HCT116 (cell line): ENCODE data around the gene ANXA2R. TPM values are rescaled to one million over a fixed set of nuclear protein-coding genes. Genes with fewer than 3 reads are reported as not detected.

Source experiments
- ATAC-seq: fragments of 200-7000 bp; cut with Tn5 transposase; 2 replicates; pipeline ENCODE4 v1.9.1; 2020; ENCODE audit warnings: mild to moderate bottlenecking, moderate library complexity
- BruUV-seq: library from RNA; stranded (reverse); fragments of 400-500 nt; replicated peaks from 2 replicates; lab custom pipeline; 2021; lab: Mats Ljungman, UMichigan
- CTCF ChIA-PET: fragments of 300-600 bp; sonication (Branson Sonifier 250); formaldehyde crosslinking; loops from one replicate; lab custom pipeline; 2021; ENCODE audit warnings: antibody characterized with exemption; lab: Charles Lee
- POLR2A ChIA-PET: fragments of 300-600, 350-600 bp; sonication (Branson Sonifier 250); formaldehyde crosslinking; loops from one replicate; lab custom pipeline; 2021; ENCODE audit warnings: antibody characterized with exemption; lab: Charles Lee
- RAD21 ChIA-PET, 2 experiments: fragments of 300-600 bp; sonication (Branson Sonifier 250); formaldehyde crosslinking; loops; one replicate each; lab custom pipeline; 2023; ENCODE audit warnings: low total read pairs in 2 of 2; ENCODE audit not compliant: uncharacterized antibody in 2 of 2, unreplicated experiment in 2 of 2, low non-redundant PET in 1 of 2; lab: Charles Lee
- DNase-seq: peaks from one replicate; pipeline ENCODE4 v3.0.0-alpha.2; 2010; ENCODE audit warnings: low read depth, low spot score
- H2AFZ ChIP-seq: fragments of 200-600 bp; shearing (Covaris generic), sonication (generic); 2 replicates; pipeline ENCODE4 v1.6.1; 2017; ENCODE audit warnings: low read depth, mixed run types, mixed read lengths, antibody characterized with exemption, low read length; ENCODE audit not compliant: poor library complexity, severe bottlenecking
- H3K27ac ChIP-seq: 2 replicates; pipeline ENCODE4 v1.5.1; 2012; ENCODE audit warnings: low read depth, low read length
- H3K27me3 ChIP-seq: fragments of 200-600 bp; sonication (generic); 2 replicates; pipeline ENCODE4 v1.6.1; 2016; ENCODE audit warnings: mixed run types, low read length, mixed read lengths; ENCODE audit not compliant: insufficient read depth
- H3K36me3 ChIP-seq, 2 experiments: fragments of 200-500 bp in 1 of 2; fragments of 200-600 bp in 1 of 2; sonication (Bioruptor generic) in 1 of 2; sonication (generic) in 1 of 2; 2 replicates each; pipeline versions ENCODE4 v1.5.1 to v1.6.1; 2014 to 2016; ENCODE audit warnings: low read length in 2 of 2, inconsistent platforms in 1 of 2, mixed read lengths in 1 of 2, mixed run types in 1 of 2; ENCODE audit not compliant: insufficient read depth in 2 of 2, control insufficient read depth in 1 of 2
- H3K4me1 ChIP-seq, 2 experiments: fragments of 200-600 bp in 1 of 2; sonication (generic) in 1 of 2; 2 replicates each; pipeline versions ENCODE4 v1.5.1 to v1.6.1; 2012 to 2017; ENCODE audit warnings: low read length in 2 of 2, inconsistent platforms in 1 of 2, mild to moderate bottlenecking in 1 of 2, mixed read lengths in 1 of 2, mixed run types in 1 of 2, moderate library complexity in 1 of 2; ENCODE audit not compliant: insufficient read depth in 2 of 2, control insufficient read depth in 1 of 2
- H3K4me2 ChIP-seq: fragments of 200-600 bp; sonication (generic); 2 replicates; pipeline ENCODE4 v1.6.1; 2017; ENCODE audit warnings: mixed run types, low read length, mixed read lengths
- H3K4me3 ChIP-seq, 2 experiments: fragments of 200-600 bp in 1 of 2; sonication (generic) in 1 of 2; replicated peaks in 1 of 2; 2 replicates each; pipeline ENCODE4 v1.5.1; 2011 to 2016; ENCODE audit warnings: low read length in 2 of 2, control low read depth in 1 of 2, low read depth in 1 of 2, mild to moderate bottlenecking in 1 of 2, mixed read lengths in 1 of 2, mixed run types in 1 of 2
- H3K79me2 ChIP-seq: fragments of 200-600 bp; sonication (generic); 2 replicates; pipeline ENCODE4 v1.6.1; 2017; ENCODE audit warnings: mild to moderate bottlenecking, mixed run types, low read length, moderate library complexity, mixed read lengths; ENCODE audit not compliant: insufficient read depth
- H3K9ac ChIP-seq: fragments of 200-600 bp; sonication (generic); 2 replicates; pipeline ENCODE4 v1.6.1; 2016; ENCODE audit warnings: low read length, mixed read lengths
- H3K9me2 ChIP-seq: fragments of 200-600 bp; sonication (generic), shearing (Covaris generic); 2 replicates; pipeline ENCODE4 v1.6.1; 2017; ENCODE audit warnings: mixed run types, mild to moderate bottlenecking, moderate library complexity; ENCODE audit not compliant: insufficient read depth
- H3K9me3 ChIP-seq, 2 experiments: fragments of 200-500 bp in 1 of 2; fragments of 200-600 bp in 1 of 2; sonication (Bioruptor generic) in 1 of 2; sonication (generic) in 1 of 2; 2 replicates each; pipeline ENCODE4 v1.6.1; 2014 to 2017; ENCODE audit warnings: low read length in 2 of 2, mixed read lengths in 2 of 2, inconsistent platforms in 1 of 2, low read depth in 1 of 2, mild to moderate bottlenecking in 1 of 2, mixed run types in 1 of 2, moderate library complexity in 1 of 2; ENCODE audit not compliant: control insufficient read depth in 1 of 2, insufficient read depth in 1 of 2
- H4K20me1 ChIP-seq: fragments of 200-600 bp; sonication (generic), shearing (Covaris generic); 2 replicates; pipeline ENCODE4 v1.6.1; 2017; ENCODE audit warnings: mixed run types, mild to moderate bottlenecking, moderate library complexity; ENCODE audit not compliant: insufficient read depth
- CEBPB ChIP-seq: IDR thresholded peaks from 2 replicates; pipeline ENCODE4 v1.6.1; 2012; ENCODE audit warnings: low read depth
- EGR1 ChIP-seq: IDR thresholded peaks from 2 replicates; pipeline ENCODE4 v1.6.1; 2012; ENCODE audit warnings: low read depth
- ELF1 ChIP-seq: IDR thresholded peaks from 2 replicates; pipeline ENCODE4 v1.6.1; 2012; ENCODE audit warnings: low read depth, borderline replicate concordance
- EZH2phosphoT487 ChIP-seq: fragments of 200-600 bp; IDR thresholded peaks from 2 replicates; pipeline ENCODE4 v1.6.1; 2018; ENCODE audit warnings: antibody characterized with exemption, borderline replicate concordance
- FOSL1 ChIP-seq: IDR thresholded peaks from 2 replicates; pipeline ENCODE4 v1.6.1; 2012; ENCODE audit warnings: low read depth
- JUND ChIP-seq: IDR thresholded peaks from 2 replicates; pipeline ENCODE4 v1.6.1; 2012
- POLR2A ChIP-seq: IDR thresholded peaks from 2 replicates; pipeline ENCODE4 v1.7.0; 2011; ENCODE audit warnings: borderline replicate concordance; ENCODE audit not compliant: insufficient read depth, insufficient read length; ENCODE audit errors: extremely low read depth
- REST ChIP-seq: IDR thresholded peaks from 2 replicates; pipeline ENCODE4 v1.6.1; 2012; ENCODE audit warnings: low read depth
- SIN3A ChIP-seq: IDR thresholded peaks from 2 replicates; pipeline ENCODE4 v1.6.1; 2012; ENCODE audit warnings: low read depth
- SRF ChIP-seq: IDR thresholded peaks from 2 replicates; pipeline ENCODE4 v1.6.1; 2012; ENCODE audit warnings: low read depth
- TCF7L2 ChIP-seq: IDR thresholded peaks from 2 replicates; pipeline ENCODE4 v1.7.0; 2011; ENCODE audit warnings: borderline replicate concordance, inconsistent platforms; ENCODE audit not compliant: insufficient read depth, insufficient read length; ENCODE audit errors: extremely low read depth
- YY1 ChIP-seq: IDR thresholded peaks from 2 replicates; pipeline ENCODE4 v1.6.1; 2011; ENCODE audit warnings: low read length, low read depth, moderate library complexity, mild to moderate bottlenecking; ENCODE audit not compliant: insufficient replicate concordance; ENCODE audit errors: extremely low read depth
- ZFX ChIP-seq: fragments of 450-650 bp; IDR thresholded peaks from 2 replicates; pipeline ENCODE4 v1.6.1; 2017
- ZNF274 ChIP-seq: fragments of 200-500 bp; sonication (Bioruptor generic); IDR thresholded peaks from 2 replicates; pipeline ENCODE4 v1.6.1; 2014; ENCODE audit warnings: mild to moderate bottlenecking, low read depth, low read length, inconsistent platforms
- intact Hi-C: fragments of 100-400 bp; cut with micrococcal nuclease; formaldehyde crosslinking; loops from 2 replicates; pipeline ENCODE4 v1.10.0; 2022
- total RNA-seq: library from RNA; stranded (reverse); gene quantifications from one replicate; pipeline ENCODE4 v1.2.1, GENCODE V29; 2021; ENCODE audit not compliant: unreplicated experiment

ANXA2R gene
- total RNA-seq, 1 experiment from 2014 or later = 0.37 TPM

DNA sequence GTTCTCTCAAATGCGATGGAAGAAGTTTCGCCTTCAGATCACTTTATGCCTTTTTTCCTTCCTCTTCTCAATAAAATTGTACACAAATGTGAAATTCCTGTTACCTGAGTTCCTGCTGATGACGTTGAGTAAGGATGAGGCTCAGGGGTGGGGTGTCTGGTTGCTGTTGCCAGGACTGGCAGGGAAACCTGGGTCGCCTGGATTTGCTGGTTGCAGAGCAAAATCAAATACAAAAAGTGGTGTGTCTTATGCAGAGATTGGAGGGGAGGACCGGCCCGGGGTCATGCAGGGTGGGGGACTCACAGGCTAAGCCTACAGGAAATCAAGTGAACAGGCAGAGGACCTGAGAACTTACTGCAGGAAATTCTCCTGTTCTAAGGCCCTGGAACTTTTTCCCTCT lies 39.2 kb downstream of the ANXA2R start:
- Histone ChIP-seq H3K36me3 (no peaks in the 10 kb centered on the region), H3K79me2 (no peaks in the 10 kb centered on the region), H3K9me2 (no peaks in the 10 kb centered on the region), H3K27ac (no peak overlapping the region), H3K4me3 (no peak overlapping the region)
- ATAC-seq = no peak
- DNase-seq = no peak
- POLR2A ChIA-PET = no interaction called here
- BruUV-seq = no TSS peak
- no peak for TF ChIP-seq ZFX
- no peak for TF ChIP-seq ZNF274
- TF ChIP-seq EGR1 = no peak
- TF ChIP-seq FOSL1 = no peak
- no peak for TF ChIP-seq YY1
- no peak for TF ChIP-seq POLR2A
- no peak for TF ChIP-seq CEBPB
- TF ChIP-seq TCF7L2 = no peak
- TF ChIP-seq ELF1 = no peak
- no peak for TF ChIP-seq EZH2phosphoT487
- no peak for TF ChIP-seq REST
- TF ChIP-seq JUND = no peak
- TF ChIP-seq SRF = no peak
- no peak for TF ChIP-seq SIN3A
- TF ChIP-seq, all 23 proteins: peak for 0
- no peak overlapping the region for H2AFZ ChIP-seq
- no peaks in the 10 kb centered on the region for H3K9me3 ChIP-seq
- CTCF ChIA-PET = no interaction called here
- no peaks in the 10 kb centered on the region for H3K27me3 ChIP-seq
- no peaks in the 10 kb centered on the region for H4K20me1 ChIP-seq
- intact Hi-C loops = no loop called here
- RAD21 ChIA-PET = no interaction called here
- H3K4me1 ChIP-seq = no peaks in the 10 kb centered on the region
- no peak overlapping the region for H3K9ac ChIP-seq
- H3K4me2 ChIP-seq = no peak overlapping the region
